Measurements from ENCODE around the gene SLC29A2.

The SLC29A2 gene

DNA sequence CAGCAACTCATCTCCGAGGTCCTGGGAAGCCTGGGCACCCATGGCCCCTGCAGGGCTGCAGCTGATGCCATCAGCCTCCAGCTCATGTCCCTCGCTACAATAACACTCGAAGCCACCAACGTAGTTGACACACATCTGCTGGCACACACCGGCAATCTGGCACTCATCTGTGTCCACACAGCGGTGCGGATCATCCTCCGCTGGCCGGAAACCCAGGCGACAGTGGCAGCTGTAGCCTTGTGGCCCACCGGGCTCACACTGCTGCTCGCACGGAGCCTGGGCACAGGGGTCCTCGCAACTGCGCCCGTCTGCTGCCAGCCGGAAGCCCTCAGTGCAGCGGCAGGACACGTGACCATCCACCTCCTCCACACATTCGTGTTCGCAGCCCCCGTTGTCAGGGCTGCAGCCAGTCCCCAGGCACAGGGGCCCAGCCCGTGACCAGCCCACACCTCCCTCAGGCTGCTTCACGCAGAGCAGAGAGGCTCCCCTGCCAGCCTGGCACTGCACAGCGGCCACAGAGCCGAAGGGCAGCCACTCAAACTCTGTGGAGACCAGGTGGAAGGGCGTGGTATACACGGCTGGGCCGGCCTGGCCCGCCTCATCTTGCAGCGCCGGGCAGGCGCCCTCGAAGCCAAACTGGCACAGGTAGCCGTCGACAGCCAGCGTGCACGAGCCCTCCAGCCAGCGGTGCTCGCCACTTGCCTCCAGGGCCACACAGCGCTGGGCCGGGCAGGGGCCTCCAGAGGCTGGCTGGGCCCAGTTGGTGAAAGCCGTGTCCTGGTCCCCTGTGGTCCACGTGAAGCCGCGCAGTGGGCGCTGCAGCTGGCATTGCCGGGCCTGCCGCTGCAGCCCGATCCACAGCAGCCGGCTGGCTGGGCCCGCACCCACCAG lies 55.4 kb downstream of the SLC29A2 start:
- no peak for DNase-seq

DNA sequence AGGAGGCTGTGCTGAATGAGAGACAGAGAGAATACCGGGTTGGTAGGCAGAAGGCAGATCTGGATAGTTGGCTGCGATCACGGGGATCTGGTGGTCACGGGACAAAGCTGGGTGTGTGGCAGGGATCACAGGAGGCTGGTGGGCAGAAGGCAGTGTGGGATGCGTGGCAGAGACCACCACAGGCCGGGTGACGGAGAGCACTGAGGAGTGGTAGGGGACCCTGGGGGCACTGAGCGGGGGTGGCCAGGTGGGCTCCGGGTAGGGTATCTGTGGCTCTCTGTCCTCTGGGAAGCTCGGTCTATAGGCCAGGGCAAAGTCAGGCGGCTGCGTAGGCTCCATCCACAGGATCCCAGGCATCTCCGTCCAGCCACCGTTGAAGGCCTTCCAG lies 56.1 kb downstream of the SLC29A2 start:
- no peak for DNase-seq

DNA sequence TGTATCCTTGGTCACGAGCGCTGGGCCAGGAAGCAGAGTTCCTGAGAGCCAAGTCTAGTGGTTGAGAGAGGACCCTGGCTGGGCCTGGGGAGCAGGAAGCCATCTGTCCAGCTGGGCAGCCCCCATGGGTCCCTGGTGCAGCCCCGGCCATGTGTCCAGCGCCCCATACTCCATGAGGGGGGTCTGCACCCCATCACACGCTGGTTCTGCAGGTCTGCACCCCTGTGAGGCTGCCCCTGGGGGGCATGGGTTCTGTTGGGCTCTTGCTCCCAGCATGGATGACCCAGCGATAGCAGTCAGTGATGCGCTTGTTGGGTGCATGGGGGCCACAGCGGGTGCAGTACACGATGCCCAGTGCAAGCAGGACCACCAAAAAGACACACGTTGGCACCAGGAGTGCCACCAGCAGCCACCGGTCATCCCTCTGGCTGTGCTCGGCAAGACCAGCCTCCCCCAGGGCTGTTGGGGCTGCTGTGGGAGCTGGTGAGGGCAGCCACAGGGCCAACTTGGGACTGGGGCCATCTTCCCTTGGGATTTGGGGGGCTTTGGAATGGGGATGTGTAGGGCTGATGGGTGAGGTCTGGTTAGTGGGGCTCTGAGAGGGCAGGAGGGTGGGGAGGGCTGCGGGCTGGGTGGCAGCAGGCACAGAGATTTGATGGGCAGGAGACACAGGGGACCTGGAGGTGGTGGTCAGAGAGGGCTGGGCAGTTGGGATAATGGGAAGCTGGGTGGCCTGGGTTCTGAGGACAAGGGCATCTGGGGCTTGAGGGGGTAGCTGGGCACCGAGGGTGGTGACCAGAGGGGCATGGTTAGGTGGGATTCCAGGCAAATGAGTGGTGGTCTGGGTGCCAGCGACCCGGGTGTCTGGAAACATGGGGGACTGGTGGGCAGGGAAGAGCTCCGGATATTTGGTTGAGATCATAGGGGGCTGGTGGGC lies 56.7 kb downstream of the SLC29A2 start:
- DNase-seq, result no peak

DNA sequence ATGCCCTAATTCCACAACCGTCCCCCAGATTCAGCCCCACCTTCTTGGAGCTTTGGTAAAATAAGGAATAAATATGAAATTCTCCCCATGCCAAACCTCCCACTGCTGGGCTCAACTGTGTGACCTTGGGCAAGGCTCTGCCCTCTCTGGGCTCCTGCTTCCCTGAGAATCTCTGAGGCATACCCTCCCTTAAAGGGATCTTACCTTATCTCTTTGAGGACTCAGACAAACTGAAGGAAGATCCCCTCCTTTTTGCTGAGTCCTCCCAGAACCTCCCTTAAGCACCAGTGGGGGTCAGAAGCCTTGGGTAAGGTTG lies 57.4 kb downstream of the SLC29A2 start:
- no peak for DNase-seq

DNA sequence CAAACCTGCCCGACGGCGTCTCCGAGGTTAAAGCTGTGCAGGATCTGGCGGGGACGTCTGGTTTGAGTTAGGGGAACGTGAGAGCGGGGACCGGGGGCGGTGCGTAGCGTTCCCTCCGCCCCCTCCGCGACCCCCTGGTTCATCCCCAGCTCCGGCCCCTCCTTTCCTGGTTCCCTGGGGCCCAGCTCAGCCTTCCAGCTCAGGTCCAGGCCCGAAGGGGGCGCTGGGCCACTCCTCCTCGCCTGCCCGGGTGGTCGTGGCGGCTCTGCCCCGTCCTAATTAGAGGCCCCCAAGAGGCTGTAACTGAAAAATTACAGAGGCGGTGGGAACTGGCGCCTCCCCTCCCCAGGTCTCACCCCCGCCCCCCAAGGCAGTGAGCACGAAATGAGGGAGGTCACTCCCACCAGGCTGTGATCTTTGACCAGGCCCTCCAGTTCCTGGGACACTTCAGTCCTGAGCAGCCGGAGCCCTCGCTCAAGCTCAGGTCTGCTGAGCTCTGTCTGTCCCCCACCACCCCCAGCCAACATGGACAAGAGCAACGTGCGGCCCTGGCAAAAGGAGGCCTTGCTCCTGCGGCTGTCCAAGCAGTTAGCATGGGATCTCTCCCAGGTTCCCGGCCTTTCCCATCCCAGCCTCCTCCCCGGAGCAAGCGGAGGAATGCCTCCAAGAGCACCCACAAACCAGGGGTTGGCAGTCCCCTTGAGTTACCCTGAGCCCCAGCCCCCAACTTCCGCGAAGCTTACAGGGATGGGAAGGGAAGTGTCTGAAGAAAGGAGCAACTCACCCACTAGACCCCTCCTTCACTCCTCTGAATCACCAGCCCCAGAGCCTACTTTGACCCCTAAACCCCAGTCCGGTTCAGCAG lies 58.0 kb downstream of the SLC29A2 start:
- DNase-seq, result peak in 1 of 4 experiments; percentile 27

DNA sequence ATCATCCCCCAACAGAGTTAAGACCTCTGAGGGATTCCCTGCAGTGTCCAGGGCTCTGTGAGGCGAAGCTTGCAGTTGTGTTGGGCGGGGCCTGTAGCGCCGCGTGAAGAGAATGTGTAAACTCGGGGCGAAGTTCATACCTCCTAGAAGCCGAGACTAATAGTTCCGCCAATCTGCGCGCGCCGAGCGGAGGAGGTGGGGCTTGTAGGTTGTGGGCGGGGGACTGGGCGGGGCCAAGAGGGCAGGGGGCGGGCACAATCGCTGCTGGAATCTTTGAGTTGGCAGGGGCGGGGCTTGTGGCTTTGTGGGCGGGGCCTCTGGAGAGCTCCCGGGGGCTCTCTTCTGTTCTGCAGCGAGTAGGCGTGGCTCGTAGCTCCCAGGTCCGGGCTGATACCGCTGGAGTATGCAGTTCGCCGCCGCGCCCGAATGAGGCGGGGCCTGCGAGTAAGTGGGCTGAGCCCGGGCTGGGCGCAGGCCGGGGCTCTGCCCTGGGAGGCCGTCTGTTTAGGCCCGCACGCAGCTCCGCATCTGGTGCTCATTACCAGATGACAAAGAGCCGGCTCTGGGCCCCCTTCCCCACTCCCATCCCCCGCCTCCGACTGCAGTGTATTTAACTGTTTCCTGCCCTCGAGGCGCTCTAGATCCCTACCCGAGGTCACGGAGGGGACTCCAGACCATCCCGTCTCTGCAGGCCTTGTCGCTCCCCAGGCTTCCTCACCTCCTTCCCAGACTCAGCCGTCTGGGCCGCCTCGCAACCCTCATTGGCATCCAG lies 58.8 kb downstream of the SLC29A2 start:
- DNase-seq, result peak; percentile 98 to 99 (median 99)

Measured in suppressor macrophage (primary cell).